Nephron progenitor cell (in vitro differentiated cells): Measurements from ENCODE around the gene PLXND1.
A peak's percentile ranks its signal among the peaks of the same experiment; 100 is the strongest.

ENCODE experiments used
- DNase-seq: peaks from one replicate; pipeline ENCODE4 v3.0.0; 2021
- H3K27ac Mint-ChIP-seq: 2 replicates; pipeline ENCODE4 v1.8.0; 2021; ENCODE audit warnings: mild to moderate bottlenecking, moderate library complexity, mixed read lengths
- H3K27me3 Mint-ChIP-seq: 2 replicates; pipeline ENCODE4 v1.8.0; 2021; ENCODE audit warnings: mild to moderate bottlenecking, low read depth, mixed read lengths; ENCODE audit not compliant: poor library complexity
- H3K36me3 Mint-ChIP-seq: 2 replicates; pipeline ENCODE4 v1.8.0; 2021; ENCODE audit warnings: low read depth, mixed read lengths
- H3K4me1 Mint-ChIP-seq: 2 replicates; pipeline ENCODE4 v1.8.0; 2021; ENCODE audit warnings: mixed read lengths
- H3K4me3 Mint-ChIP-seq: 2 replicates; pipeline ENCODE4 v1.8.0; 2021; ENCODE audit warnings: mild to moderate bottlenecking, moderate library complexity, mixed read lengths
- H3K9me3 Mint-ChIP-seq: 2 replicates; pipeline ENCODE4 v1.8.0; 2021; ENCODE audit warnings: mild to moderate bottlenecking, moderate library complexity, mixed read lengths
- TF ChIP-seq, protein P1 (sequence below): fragments of 200-600 bp; sonication (generic); IDR thresholded peaks from 2 replicates; pipeline ENCODE4 v1.5.0; 2021; ENCODE audit warnings: antibody characterized with exemption

The PLXND1 gene

DNA sequence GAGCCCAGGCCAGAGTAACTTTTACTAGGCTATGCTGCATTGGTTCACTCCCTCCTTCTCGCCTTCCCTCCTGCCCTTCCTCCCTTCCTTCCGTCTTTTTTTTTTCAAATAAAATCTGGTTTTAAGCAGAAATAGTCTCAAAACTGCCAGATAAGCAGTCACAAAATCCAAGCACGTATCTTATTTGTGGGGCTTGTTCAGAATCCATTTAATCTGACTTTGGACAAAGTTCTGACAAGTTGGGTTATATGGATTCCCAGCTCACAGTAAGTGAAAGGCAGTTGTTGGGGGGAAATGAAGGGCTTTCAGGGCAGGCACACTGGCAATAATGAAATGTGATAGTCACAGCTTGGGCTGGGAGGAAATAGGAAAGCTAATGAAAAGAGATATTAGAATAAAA, 32.0 kb upstream of the PLXND1 start:
- no peak for DNase-seq
- TF ChIP-seq, protein P1, sequence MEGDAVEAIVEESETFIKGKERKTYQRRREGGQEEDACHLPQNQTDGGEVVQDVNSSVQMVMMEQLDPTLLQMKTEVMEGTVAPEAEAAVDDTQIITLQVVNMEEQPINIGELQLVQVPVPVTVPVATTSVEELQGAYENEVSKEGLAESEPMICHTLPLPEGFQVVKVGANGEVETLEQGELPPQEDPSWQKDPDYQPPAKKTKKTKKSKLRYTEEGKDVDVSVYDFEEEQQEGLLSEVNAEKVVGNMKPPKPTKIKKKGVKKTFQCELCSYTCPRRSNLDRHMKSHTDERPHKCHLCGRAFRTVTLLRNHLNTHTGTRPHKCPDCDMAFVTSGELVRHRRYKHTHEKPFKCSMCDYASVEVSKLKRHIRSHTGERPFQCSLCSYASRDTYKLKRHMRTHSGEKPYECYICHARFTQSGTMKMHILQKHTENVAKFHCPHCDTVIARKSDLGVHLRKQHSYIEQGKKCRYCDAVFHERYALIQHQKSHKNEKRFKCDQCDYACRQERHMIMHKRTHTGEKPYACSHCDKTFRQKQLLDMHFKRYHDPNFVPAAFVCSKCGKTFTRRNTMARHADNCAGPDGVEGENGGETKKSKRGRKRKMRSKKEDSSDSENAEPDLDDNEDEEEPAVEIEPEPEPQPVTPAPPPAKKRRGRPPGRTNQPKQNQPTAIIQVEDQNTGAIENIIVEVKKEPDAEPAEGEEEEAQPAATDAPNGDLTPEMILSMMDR: no peak
- H3K4me3 Mint-ChIP-seq: no peak overlapping the region
- H3K36me3 Mint-ChIP-seq: peaks cover 12% of the 10 kb centered on the region
- no peak overlapping the region for H3K27ac Mint-ChIP-seq
- peaks cover 27% of the 10 kb centered on the region for H3K9me3 Mint-ChIP-seq
- H3K27me3 Mint-ChIP-seq: peaks cover 10% of the 10 kb centered on the region
- peaks cover 17% of the 10 kb centered on the region for H3K4me1 Mint-ChIP-seq

DNA sequence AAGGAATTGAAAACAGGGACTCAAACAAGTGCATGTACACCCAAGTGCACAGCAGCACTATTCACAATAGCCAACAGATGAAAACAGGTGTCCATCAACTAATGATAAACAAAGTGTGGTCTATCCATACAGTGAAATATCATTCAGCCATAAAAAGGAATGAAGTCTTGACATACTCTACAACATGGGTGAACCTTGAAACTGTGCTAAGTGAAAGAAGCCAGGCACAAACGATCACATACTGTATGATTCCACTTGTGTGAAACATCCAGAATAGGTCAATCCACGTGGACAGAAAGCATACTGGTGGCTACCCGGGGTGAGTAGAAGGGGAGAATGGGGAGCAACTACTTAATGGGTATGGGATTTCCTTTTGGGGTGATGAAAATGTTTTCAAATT, 29.6 kb upstream of the PLXND1 start:
- Mint-ChIP-seq H3K9me3 (peaks cover 27% of the 10 kb centered on the region), H3K36me3 (peaks cover 12% of the 10 kb centered on the region), H3K4me3 (no peak overlapping the region), H3K27me3 (peaks cover 5% of the 10 kb centered on the region), H3K4me1 (peaks cover 17% of the 10 kb centered on the region), H3K27ac (no peak overlapping the region)
- no peak for DNase-seq
- TF ChIP-seq, protein P1: no peak

DNA sequence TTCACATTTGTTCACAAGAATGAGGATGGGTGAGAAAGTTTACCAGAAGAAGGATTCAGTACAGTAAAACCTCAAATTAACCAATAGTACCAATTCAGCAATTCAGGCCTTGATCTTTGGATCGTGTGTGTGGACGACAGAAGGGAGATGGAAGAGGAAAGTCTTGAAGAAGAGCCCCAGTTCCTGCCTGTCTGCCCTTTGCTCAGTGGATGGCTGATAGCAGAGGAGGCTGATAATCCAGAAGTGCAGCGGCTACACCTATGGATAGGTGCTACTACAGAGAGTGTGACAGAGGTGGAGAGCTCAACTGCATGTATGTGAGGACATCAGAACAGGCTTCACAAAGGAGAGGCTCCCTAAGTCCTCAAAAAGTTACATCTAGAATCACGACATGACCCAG, 29.2 kb upstream of the PLXND1 start:
- Mint-ChIP-seq H3K9me3 (peaks cover 27% of the 10 kb centered on the region), H3K27me3 (peaks cover 5% of the 10 kb centered on the region), H3K4me3 (no peak overlapping the region), H3K4me1 (peaks cover 17% of the 10 kb centered on the region), H3K27ac (no peak overlapping the region), H3K36me3 (peaks cover 12% of the 10 kb centered on the region)
- no peak for DNase-seq
- TF ChIP-seq, protein P1: no peak

DNA sequence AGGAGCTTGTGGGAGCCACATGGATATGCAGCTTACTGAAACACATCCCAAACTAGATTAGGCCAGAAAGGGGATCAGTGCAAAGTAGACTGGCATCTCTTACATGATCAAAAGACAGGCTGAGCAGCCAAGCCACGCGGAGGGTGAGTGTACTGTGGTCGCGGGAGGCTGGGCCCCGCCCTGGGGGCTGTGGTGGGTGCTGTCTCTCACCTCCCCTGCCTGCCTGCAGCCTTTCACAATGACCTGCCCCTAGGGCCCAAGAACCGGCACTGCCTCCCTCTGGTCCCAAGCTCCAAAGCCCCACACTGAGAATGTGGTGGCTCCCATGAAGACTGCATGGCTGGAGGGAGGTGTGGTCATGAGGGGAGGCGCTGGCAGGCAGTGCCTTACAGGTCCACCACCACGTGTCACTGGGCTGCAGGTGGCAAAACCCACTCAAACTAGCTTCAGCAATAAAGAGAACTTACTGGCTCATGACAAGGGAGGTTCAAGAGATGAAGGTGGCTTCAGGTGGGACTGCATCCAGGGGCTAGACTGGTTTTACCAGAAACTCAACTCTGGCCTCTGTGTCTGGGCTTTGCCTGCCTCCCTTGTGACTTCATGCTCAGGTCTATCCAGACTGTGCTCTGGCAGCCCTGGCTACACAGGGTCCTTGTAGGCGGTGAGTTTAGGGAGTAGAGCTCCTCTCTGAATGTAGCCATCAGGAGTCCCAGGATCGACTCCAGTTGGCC, 27.4 kb upstream of the PLXND1 start:
- H3K36me3 Mint-ChIP-seq: peaks cover 12% of the 10 kb centered on the region
- H3K9me3 Mint-ChIP-seq: peaks cover 27% of the 10 kb centered on the region
- peaks cover 5% of the 10 kb centered on the region for H3K27me3 Mint-ChIP-seq
- H3K27ac Mint-ChIP-seq: peak overlapping the region; percentile 54
- H3K4me3 Mint-ChIP-seq: no peak overlapping the region
- peaks cover 17% of the 10 kb centered on the region for H3K4me1 Mint-ChIP-seq
- no peak for DNase-seq
- TF ChIP-seq, protein P1: no peak

DNA sequence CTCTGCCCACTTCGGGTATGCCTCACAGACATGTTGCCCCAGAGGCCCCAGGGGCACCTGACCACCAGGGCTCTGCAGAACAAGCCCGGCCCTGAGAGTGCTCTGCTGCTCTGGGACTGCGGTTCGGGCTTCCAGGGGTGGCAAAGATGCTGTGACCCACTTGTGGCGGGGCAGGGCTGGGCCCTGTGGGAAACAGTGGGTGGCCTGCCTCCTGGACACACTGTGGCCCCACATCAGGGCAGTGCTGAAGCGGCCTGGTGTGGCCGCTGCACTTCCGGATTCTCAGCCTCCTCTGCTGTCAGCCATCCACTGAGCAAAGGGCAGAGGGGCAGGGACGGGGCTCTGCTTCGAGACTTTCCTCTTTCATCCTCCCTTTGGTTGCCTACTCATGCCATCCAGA, 26.5 kb upstream of the PLXND1 start:
- Mint-ChIP-seq H3K9me3 (peaks cover 27% of the 10 kb centered on the region), H3K4me1 (peaks cover 17% of the 10 kb centered on the region), H3K36me3 (peaks cover 12% of the 10 kb centered on the region), H3K27me3 (peaks cover 5% of the 10 kb centered on the region), H3K27ac (no peak overlapping the region), H3K4me3 (no peak overlapping the region)
- TF ChIP-seq, protein P1: no peak
- no peak for DNase-seq

DNA sequence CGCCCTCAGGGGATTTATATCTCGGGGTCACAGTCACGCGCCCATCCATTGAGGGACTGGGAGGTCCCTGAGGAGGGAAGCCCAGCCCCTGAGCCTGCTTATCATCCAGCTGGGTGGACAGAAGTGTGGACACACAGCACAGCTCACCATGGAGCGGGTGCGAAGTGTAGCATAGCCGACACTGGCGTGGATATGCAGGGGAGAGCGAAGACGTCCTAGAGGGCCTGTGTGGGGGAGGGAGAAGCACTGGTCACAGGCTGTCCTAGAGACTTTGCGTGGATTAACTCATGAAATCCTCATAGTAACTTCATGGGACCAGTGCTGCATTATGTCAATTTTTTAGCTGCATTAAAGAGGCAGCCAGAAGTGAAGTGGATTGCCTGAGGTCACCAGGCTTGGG, 26.1 kb upstream of the PLXND1 start:
- Mint-ChIP-seq H3K9me3 (peaks cover 26% of the 10 kb centered on the region), H3K4me3 (no peak overlapping the region), H3K27me3 (peaks cover 5% of the 10 kb centered on the region), H3K27ac (no peak overlapping the region), H3K4me1 (peaks cover 22% of the 10 kb centered on the region), H3K36me3 (peaks cover 12% of the 10 kb centered on the region)
- no peak for DNase-seq
- TF ChIP-seq, protein P1: no peak
